GM12892 (cell line): ENCODE measurements around the gene CCL8.

ENCODE experiments used
- POLR2A ChIP-seq: IDR thresholded peaks from 2 replicates; pipeline ENCODE4 v1.6.1; 2011; ENCODE audit warnings: low read depth, low read length, control low read depth
- POLR2AphosphoS5 ChIP-seq: IDR thresholded peaks from 2 replicates; pipeline ENCODE4 v1.6.1; 2011; ENCODE audit warnings: low read depth, low read length, control low read depth
- TAF1 ChIP-seq: IDR thresholded peaks from 2 replicates; pipeline ENCODE4 v1.6.1; 2011; ENCODE audit warnings: low read depth, mild to moderate bottlenecking, control low read depth, low read length, borderline replicate concordance

- TF ChIP-seq POLR2AphosphoS5 (no peak), POLR2A (no peak), TAF1 (no peak)
Observed at GRCh38 chr17:34301986-34302385, 17.2 kb upstream of the CCL8 start.
